ENCODE results near the gene DENND10.
A peak's percentile ranks its signal among the peaks of the same experiment; 100 is the strongest.
"Not testable (repeated sequence)": the region's sequence is repeated elsewhere in the genome, so short reads cannot be mapped to it uniquely, and the experiment has no call there.

DENND10 gene

DNA sequence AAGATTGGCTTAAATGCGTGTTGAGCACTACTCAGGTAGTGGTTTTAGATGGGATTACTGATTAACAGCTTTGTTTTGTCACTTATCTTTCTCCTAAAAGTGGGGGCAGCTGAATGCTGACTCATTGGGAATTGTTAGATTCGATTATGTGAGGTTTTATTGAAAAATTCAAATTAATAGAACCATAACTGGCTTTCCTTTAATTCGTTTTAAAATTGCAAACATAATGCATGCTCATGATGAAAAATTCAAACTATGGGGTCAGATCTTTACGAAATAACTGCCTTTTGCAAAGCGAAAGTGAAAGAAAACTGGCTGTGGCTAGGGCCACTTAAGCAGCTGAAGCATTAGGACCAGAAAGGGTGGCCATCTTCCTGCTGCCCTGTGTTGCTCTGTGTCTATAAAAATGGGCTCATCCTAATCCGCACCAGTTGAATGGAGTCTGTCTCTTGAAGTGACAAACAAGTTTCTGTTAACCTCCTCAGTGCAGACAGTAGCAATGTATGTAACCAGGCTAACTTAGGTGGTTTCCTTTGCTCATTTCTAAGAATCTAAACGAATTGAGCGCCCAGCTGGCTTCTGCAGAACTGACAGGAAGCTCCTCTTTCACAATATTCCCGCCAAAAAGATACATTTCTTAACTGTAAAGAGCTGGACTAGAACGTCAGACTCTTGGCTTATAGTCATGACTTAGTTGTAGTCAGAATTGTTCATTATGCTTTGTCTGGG, 27.8 kb downstream of the DENND10 start:
- no peak for DNase-seq (ENCODE audit: insufficient read length, low spot score)
- FAIRE-seq: peak; percentile 78

DNA sequence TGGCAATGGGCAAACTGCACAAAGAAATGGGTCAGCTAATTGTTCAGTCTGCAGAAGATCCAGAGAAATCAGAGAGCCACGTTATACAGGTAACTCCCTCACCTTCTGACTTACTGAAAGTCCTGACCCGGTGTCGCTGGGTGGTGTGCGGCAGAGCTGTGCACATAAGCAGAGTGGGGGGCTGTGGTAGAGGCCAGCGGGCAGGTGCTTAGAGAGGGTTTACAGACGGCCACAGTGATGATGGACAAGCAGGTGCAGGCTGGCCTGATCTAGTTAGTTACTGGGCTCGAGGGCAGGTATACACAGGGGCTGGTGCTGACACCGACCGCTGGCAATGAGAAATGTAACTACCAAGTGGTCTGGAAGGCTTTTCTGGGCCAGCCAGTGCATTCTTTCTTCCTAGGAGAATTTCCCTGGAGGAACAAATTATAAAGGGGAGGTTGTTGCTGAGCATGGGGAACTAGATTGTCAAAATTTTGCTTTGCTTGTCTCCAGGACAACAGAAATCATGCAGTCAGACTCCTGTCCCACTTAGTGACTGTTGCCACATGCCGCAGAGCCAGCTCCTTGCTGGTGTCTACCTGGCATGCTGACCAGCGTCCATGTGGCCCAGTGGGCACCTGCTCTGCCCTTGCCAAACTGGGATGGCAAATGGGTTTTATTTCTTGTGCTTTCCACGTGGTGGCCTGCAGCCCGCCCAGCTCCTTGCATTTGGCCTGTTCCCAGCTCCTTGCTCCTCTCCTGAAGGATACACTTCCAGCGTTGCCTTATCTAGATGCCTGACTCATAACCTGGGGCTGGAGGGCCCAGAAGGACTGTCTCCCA, 28.8 kb downstream of the DENND10 start:
- TF ChIP-seq SPI1 (IDR thresholded peaks at IDR 0.05; ENCODE audit: low read depth, low read length) (no peak), POU2F2 (IDR thresholded peaks at IDR 0.05; ENCODE audit: low read depth, low read length) (no peak), POLR2A (IDR thresholded peaks at IDR 0.05; ENCODE audit: low read depth, low read length) (no peak), TAF1 (IDR thresholded peaks at IDR 0.05; ENCODE audit: low read depth, low read length) (no peak), PAX5 (IDR thresholded peaks at IDR 0.05; ENCODE audit: insufficient read depth, low read length, severe bottlenecking) (no peak), POLR2AphosphoS5 (IDR thresholded peaks at IDR 0.05; ENCODE audit: low read depth, low read length) (no peak)
- FAIRE-seq (no peak), DNase-seq (ENCODE audit: insufficient read length, low spot score) (no peak)

More for the DNA sequence above, 27.8 kb downstream of the DENND10 start:
- TF ChIP-seq PAX5 (IDR thresholded peaks at IDR 0.05; ENCODE audit: insufficient read depth, low read length, severe bottlenecking) (no peak), TAF1 (IDR thresholded peaks at IDR 0.05; ENCODE audit: low read depth, low read length) (0 out of 2 replicates have a peak, but pooled peaks have one; percentile 21), POLR2A (IDR thresholded peaks at IDR 0.05; ENCODE audit: low read depth, low read length) (peak; percentile 29; the same call in 1 of the 2 replicates)

- DNase-seq (ENCODE audit: insufficient read length, low spot score) (no peak), FAIRE-seq (no peak)
- TF ChIP-seq POU2F2 (IDR thresholded peaks at IDR 0.05; ENCODE audit: low read depth, low read length) (no peak), POLR2A (IDR thresholded peaks at IDR 0.05; ENCODE audit: low read depth, low read length) (no peak), POLR2AphosphoS5 (IDR thresholded peaks at IDR 0.05; ENCODE audit: low read depth, low read length) (no peak), PAX5 (IDR thresholded peaks at IDR 0.05; ENCODE audit: insufficient read depth, low read length, severe bottlenecking) (no peak), TAF1 (IDR thresholded peaks at IDR 0.05; ENCODE audit: low read depth, low read length) (no peak), SPI1 (IDR thresholded peaks at IDR 0.05; ENCODE audit: low read depth, low read length) (no peak)
These were observed 30.0 kb downstream of the DENND10 start for GRCh38 chr10:119133949-119134348.

DNA sequence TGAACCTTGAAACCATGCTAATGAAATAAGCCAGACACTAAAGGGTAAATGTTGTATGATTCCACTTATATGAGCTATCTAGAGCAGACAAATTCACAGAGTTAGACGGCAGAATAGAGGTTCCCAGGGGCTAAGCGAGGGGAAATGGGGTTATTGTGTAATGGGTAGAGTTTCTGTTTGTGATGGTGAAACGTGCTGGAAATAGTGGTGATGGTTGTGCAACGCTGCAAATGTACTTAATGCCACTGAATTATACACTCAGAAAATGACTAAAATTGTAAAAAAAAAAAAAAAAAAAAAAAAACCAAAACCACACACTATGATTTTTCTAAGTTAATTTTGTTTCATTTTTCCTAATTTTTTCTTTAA, 31.6 kb downstream of the DENND10 start:
- no peak for TF ChIP-seq POLR2AphosphoS5 (IDR thresholded peaks at IDR 0.05; ENCODE audit: low read depth, low read length)
- FAIRE-seq (no peak), DNase-seq (ENCODE audit: insufficient read length, low spot score) (no peak)

- DNase-seq (ENCODE audit: insufficient read length, low spot score) (no peak), FAIRE-seq (no peak)
- no peak for TF ChIP-seq POLR2AphosphoS5 (IDR thresholded peaks at IDR 0.05; ENCODE audit: low read depth, low read length)
- TF ChIP-seq POU2F2 (IDR thresholded peaks at IDR 0.05; ENCODE audit: low read depth, low read length): no peak
- TF ChIP-seq POLR2A (IDR thresholded peaks at IDR 0.05; ENCODE audit: low read depth, low read length): no peak
- no peak for TF ChIP-seq TAF1 (IDR thresholded peaks at IDR 0.05; ENCODE audit: low read depth, low read length)
- TF ChIP-seq PAX5 (IDR thresholded peaks at IDR 0.05; ENCODE audit: insufficient read depth, low read length, severe bottlenecking): no peak
- TF ChIP-seq SPI1 (IDR thresholded peaks at IDR 0.05; ENCODE audit: low read depth, low read length): no peak
These were observed 32.2 kb downstream of the DENND10 start for GRCh38 chr10:119136084-119136483.

- DNase-seq (ENCODE audit: insufficient read length, low spot score); FAIRE-seq: not testable (repeated sequence)
These were observed 34.0 kb downstream of the DENND10 start for GRCh38 chr10:119137878-119138277.

- FAIRE-seq (no peak), DNase-seq (ENCODE audit: insufficient read length, low spot score) (no peak)
- TF ChIP-seq SPI1 (IDR thresholded peaks at IDR 0.05; ENCODE audit: low read depth, low read length): no peak
- no peak for TF ChIP-seq POU2F2 (IDR thresholded peaks at IDR 0.05; ENCODE audit: low read depth, low read length)
- no peak for TF ChIP-seq POLR2AphosphoS5 (IDR thresholded peaks at IDR 0.05; ENCODE audit: low read depth, low read length)
- no peak for TF ChIP-seq TAF1 (IDR thresholded peaks at IDR 0.05; ENCODE audit: low read depth, low read length)
- peak; percentile 1; the same call in 1 of the 2 replicates for TF ChIP-seq POLR2A (IDR thresholded peaks at IDR 0.05; ENCODE audit: low read depth, low read length)
These were observed 34.7 kb downstream of the DENND10 start for GRCh38 chr10:119138346-119139306.

DNA sequence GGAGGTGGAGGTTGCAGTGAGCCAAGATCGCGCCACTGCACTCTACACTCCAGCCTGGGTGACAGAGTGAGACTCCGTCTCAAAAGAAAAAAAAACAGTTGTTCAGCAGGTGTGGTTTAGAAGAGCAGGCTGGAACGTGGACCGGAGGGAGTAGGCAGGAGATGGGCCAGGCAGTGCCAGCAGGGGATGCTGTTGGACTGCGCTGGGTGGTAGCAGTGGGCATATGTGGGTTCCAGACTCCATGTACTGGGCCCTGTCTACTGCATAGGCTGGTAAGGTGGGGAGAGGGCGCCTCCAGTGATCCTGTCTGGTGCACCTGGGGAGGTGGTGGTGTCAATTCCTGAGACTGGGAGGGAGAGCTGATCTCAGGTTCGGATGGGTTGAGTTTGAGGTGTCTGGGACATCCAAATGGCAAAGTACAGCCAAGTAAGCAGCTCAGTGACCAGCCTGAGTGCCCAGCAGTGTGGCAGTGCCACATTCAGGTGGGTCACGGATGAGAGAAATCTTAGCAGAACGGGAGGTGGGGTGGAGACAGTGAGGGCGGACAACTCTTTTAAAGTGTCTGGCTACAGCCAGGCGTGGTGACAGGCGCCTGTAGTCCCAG, 35.7 kb downstream of the DENND10 start:
- no peak for TF ChIP-seq SPI1 (IDR thresholded peaks at IDR 0.05; ENCODE audit: low read depth, low read length)
- TF ChIP-seq TAF1 (IDR thresholded peaks at IDR 0.05; ENCODE audit: low read depth, low read length): no peak
- no peak for TF ChIP-seq POLR2AphosphoS5 (IDR thresholded peaks at IDR 0.05; ENCODE audit: low read depth, low read length)
- no peak for TF ChIP-seq PAX5 (IDR thresholded peaks at IDR 0.05; ENCODE audit: insufficient read depth, low read length, severe bottlenecking)
- 0 out of 2 replicates have a peak, but pooled peaks have one; percentile 10 for TF ChIP-seq POLR2A (IDR thresholded peaks at IDR 0.05; ENCODE audit: low read depth, low read length)
- no peak for TF ChIP-seq POU2F2 (IDR thresholded peaks at IDR 0.05; ENCODE audit: low read depth, low read length)
- peak; percentile 26 for FAIRE-seq
- DNase-seq (ENCODE audit: insufficient read length, low spot score): peak; percentile 24

- FAIRE-seq: no peak
- no peak for TF ChIP-seq SPI1 (IDR thresholded peaks at IDR 0.05; ENCODE audit: low read depth, low read length)
- TF ChIP-seq POLR2AphosphoS5 (IDR thresholded peaks at IDR 0.05; ENCODE audit: low read depth, low read length): no peak
- no peak for TF ChIP-seq POU2F2 (IDR thresholded peaks at IDR 0.05; ENCODE audit: low read depth, low read length)
- no peak for TF ChIP-seq POLR2A (IDR thresholded peaks at IDR 0.05; ENCODE audit: low read depth, low read length)
- TF ChIP-seq PAX5 (IDR thresholded peaks at IDR 0.05; ENCODE audit: insufficient read depth, low read length, severe bottlenecking): no peak
- no peak for TF ChIP-seq TAF1 (IDR thresholded peaks at IDR 0.05; ENCODE audit: low read depth, low read length)
- DNase-seq (ENCODE audit: insufficient read length, low spot score): no peak
These were observed 36.8 kb downstream of the DENND10 start for GRCh38 chr10:119140603-119141245.

Data from GM12891 (cell line).